ENCODE data around the gene SNX3.
A peak's percentile ranks its signal among the peaks of the same experiment; 100 is the strongest.

The SNX3 gene

GRCh38 chr6:108163644-108164542 is 96.9 kb downstream of the SNX3 start:
- Histone ChIP-seq H3K4me3 (ENCODE audit: low read depth, low read length) (peak overlapping the region; percentile 55; the same call in 1 of the 2 replicates), H3K9ac (ENCODE audit: low read depth, low read length) (no peak overlapping the region), H3K4me1 (ENCODE audit: control insufficient read depth, insufficient read depth, low read length) (peaks cover 39% of the 10 kb centered on the region), H3K36me3 (ENCODE audit: control insufficient read depth, insufficient read depth, low read length) (no peaks in the 10 kb centered on the region), H3K27ac (ENCODE audit: low read depth, low read length) (no peak overlapping the region), H3K27me3 (ENCODE audit: control insufficient read depth, insufficient read depth, low read length) (peaks cover 100% of the 10 kb centered on the region), H3K9me3 (ENCODE audit: control insufficient read depth, insufficient read depth, low read length) (no peaks in the 10 kb centered on the region)

GRCh38 chr6:108163267-108163643 is 97.6 kb downstream of the SNX3 start:
- Histone ChIP-seq H3K4me3 (ENCODE audit: low read depth, low read length) (no peak overlapping the region), H3K27me3 (ENCODE audit: control insufficient read depth, insufficient read depth, low read length) (peaks cover 100% of the 10 kb centered on the region), H3K27ac (ENCODE audit: low read depth, low read length) (no peak overlapping the region), H3K9ac (ENCODE audit: low read depth, low read length) (no peak overlapping the region), H3K36me3 (ENCODE audit: control insufficient read depth, insufficient read depth, low read length) (no peaks in the 10 kb centered on the region), H3K9me3 (ENCODE audit: control insufficient read depth, insufficient read depth, low read length) (no peaks in the 10 kb centered on the region), H3K4me1 (ENCODE audit: control insufficient read depth, insufficient read depth, low read length) (peaks cover 33% of the 10 kb centered on the region)

GRCh38 chr6:108161724-108162282 is 99.0 kb downstream of the SNX3 start:
- H3K36me3 ChIP-seq (ENCODE audit: control insufficient read depth, insufficient read depth, low read length): no peaks in the 10 kb centered on the region
- H3K27me3 ChIP-seq (ENCODE audit: control insufficient read depth, insufficient read depth, low read length): peaks cover 100% of the 10 kb centered on the region
- H3K9me3 ChIP-seq (ENCODE audit: control insufficient read depth, insufficient read depth, low read length): no peaks in the 10 kb centered on the region

More at GRCh38 chr6:108161724-108162282, 99.0 kb downstream of the SNX3 start:
- Histone ChIP-seq H3K4me3 (ENCODE audit: low read depth, low read length) (no peak overlapping the region), H3K27ac (ENCODE audit: low read depth, low read length) (no peak overlapping the region), H3K9ac (ENCODE audit: low read depth, low read length) (no peak overlapping the region), H3K4me1 (ENCODE audit: control insufficient read depth, insufficient read depth, low read length) (peaks cover 27% of the 10 kb centered on the region)

Data from HUES48 (cell line).